IMR-90 (cell line): Measurements from ENCODE around the gene MGAT4A. TPM values are rescaled to one million over a fixed set of nuclear protein-coding genes. Genes with fewer than 3 reads are reported as not detected.

ENCODE experiments used
- ATAC-seq: fragments of 200-7000 bp; cut with Tn5 transposase; 2 replicates; pipeline ENCODE4 v1.9.1; 2020; ENCODE audit warnings: low read depth, mild to moderate bottlenecking, moderate library complexity
- BruUV-seq: library from RNA; stranded (reverse); fragments of 400-500 nt; replicated peaks from 2 replicates; lab custom pipeline; 2021; lab: Mats Ljungman, UMichigan
- CTCF ChIA-PET: fragments of 300-600 bp; formaldehyde crosslinking; extraction: SDS; loops from one replicate; lab custom pipeline; 2021; ENCODE audit warnings: antibody characterized with exemption; lab: Yijun Ruan, JAX
- POLR2A ChIA-PET: fragments of 300-600 bp; sonication (Branson Sonifier 250); formaldehyde crosslinking; loops from one replicate; lab custom pipeline; 2022; ENCODE audit warnings: antibody characterized with exemption; ENCODE audit not compliant: unreplicated experiment; lab: Charles Lee
- DNase-seq: peaks from one replicate; pipeline ENCODE4 v3.0.0; 2013
- H2AFZ ChIP-seq: replicated peaks from 2 replicates; pipeline ENCODE3; 2013; ENCODE audit warnings: low read length, mild to moderate bottlenecking; ENCODE audit not compliant: poor library complexity
- H2AK5ac ChIP-seq: 2 replicates; pipeline ENCODE4 v1.6.1; 2013; ENCODE audit warnings: low read depth, low read length, inconsistent platforms
- H2AK9ac ChIP-seq: replicated peaks from 2 replicates; pipeline ENCODE3; 2013; ENCODE audit warnings: mild to moderate bottlenecking, low read depth, low read length, moderate library complexity; ENCODE audit not compliant: poor library complexity
- H2BK120ac ChIP-seq: 2 replicates; pipeline ENCODE4 v1.6.1; 2013; ENCODE audit warnings: low read depth, low read length, inconsistent platforms
- H2BK15ac ChIP-seq: 3 replicates; pipeline ENCODE4 v1.6.1; 2013; ENCODE audit warnings: low read depth, low read length, inconsistent platforms
- H2BK20ac ChIP-seq: 2 replicates; pipeline ENCODE4 v1.6.1; 2013; ENCODE audit warnings: low read depth, mild to moderate bottlenecking, inconsistent platforms, low read length, moderate library complexity
- H2BK5ac ChIP-seq: 2 replicates; pipeline ENCODE4 v1.6.1; 2013; ENCODE audit warnings: mild to moderate bottlenecking, low read depth, low read length, inconsistent platforms; ENCODE audit not compliant: poor library complexity, severe bottlenecking
- H3K14ac ChIP-seq: replicated peaks from 2 replicates; pipeline ENCODE4 v1.6.1; 2013; ENCODE audit warnings: low read depth, low read length, inconsistent platforms
- H3K18ac ChIP-seq: 2 replicates; pipeline ENCODE4 v1.6.1; 2013; ENCODE audit warnings: low read depth, low read length, control low read depth
- H3K23ac ChIP-seq: 2 replicates; pipeline ENCODE4 v1.6.1; 2013; ENCODE audit warnings: low read depth, low read length, inconsistent platforms
- H3K27ac ChIP-seq: 2 replicates; pipeline ENCODE4 v1.5.1; 2013; ENCODE audit warnings: mild to moderate bottlenecking, control low read depth, low read length; ENCODE audit not compliant: insufficient read depth
- H3K27me3 ChIP-seq: 2 replicates; pipeline ENCODE4 v1.6.1; 2013; ENCODE audit warnings: low read length; ENCODE audit not compliant: control insufficient read depth, insufficient read depth
- H3K36me3 ChIP-seq: 2 replicates; pipeline ENCODE4 v1.6.1; 2013; ENCODE audit warnings: low read length, mixed read lengths; ENCODE audit not compliant: control insufficient read depth, insufficient read depth
- H3K4ac ChIP-seq: 2 replicates; pipeline ENCODE4 v1.6.1; 2013; ENCODE audit warnings: low read depth, low read length, inconsistent platforms
- H3K4me1 ChIP-seq: 2 replicates; pipeline ENCODE4 v1.6.1; 2013; ENCODE audit warnings: low read length, mixed read lengths; ENCODE audit not compliant: control insufficient read depth, insufficient read depth
- H3K4me2 ChIP-seq: 2 replicates; pipeline ENCODE4 v1.6.1; 2013; ENCODE audit warnings: low read depth, mild to moderate bottlenecking, control low read depth, low read length, moderate library complexity
- H3K4me3 ChIP-seq: 2 replicates; pipeline ENCODE4 v1.5.1; 2013; ENCODE audit warnings: low read depth, mild to moderate bottlenecking, control low read depth, low read length, moderate library complexity; ENCODE audit not compliant: insufficient read depth
- H3K56ac ChIP-seq: 2 replicates; pipeline ENCODE4 v1.6.1; 2013; ENCODE audit warnings: low read length, inconsistent platforms; ENCODE audit not compliant: insufficient read depth; ENCODE audit errors: extremely low read depth
- H3K79me1 ChIP-seq, 2 experiments: 2 replicates each; pipeline ENCODE4 v1.6.1; 2013; ENCODE audit warnings: low read length in 2 of 2, inconsistent platforms in 1 of 2, low read depth in 1 of 2
- H3K9ac ChIP-seq: 2 replicates; pipeline ENCODE4 v1.6.1; 2013; ENCODE audit warnings: low read depth, low read length, control low read depth
- H3K9me1 ChIP-seq: 2 replicates; pipeline ENCODE4 v1.6.1; 2013; ENCODE audit warnings: low read length, inconsistent platforms; ENCODE audit not compliant: insufficient read depth
- H3K9me3 ChIP-seq: 2 replicates; pipeline ENCODE4 v1.6.1; 2013; ENCODE audit warnings: low read length; ENCODE audit not compliant: control insufficient read depth, insufficient read depth
- H4K20me1 ChIP-seq: 2 replicates; pipeline ENCODE4 v1.6.1; 2013; ENCODE audit warnings: low read length, inconsistent platforms; ENCODE audit not compliant: insufficient read depth
- H4K5ac ChIP-seq: 2 replicates; pipeline ENCODE4 v1.6.1; 2013; ENCODE audit warnings: mild to moderate bottlenecking, low read depth, low read length, control low read depth
- H4K8ac ChIP-seq, 2 experiments: 2 replicates each; pipeline ENCODE4 v1.6.1; 2013; ENCODE audit warnings: low read depth in 2 of 2, low read length in 2 of 2, control low read depth in 1 of 2, inconsistent platforms in 1 of 2
- H4K91ac ChIP-seq: 2 replicates; pipeline ENCODE4 v1.6.1; 2013; ENCODE audit warnings: low read depth, low read length, inconsistent platforms; ENCODE audit not compliant: insufficient read depth
- CEBPB ChIP-seq: IDR thresholded peaks from 2 replicates; pipeline ENCODE4 v1.6.1; 2012; ENCODE audit warnings: low read depth, low read length, improper control_type of control experiment
- POLR2A ChIP-seq: IDR thresholded peaks from 2 replicates; pipeline ENCODE4 v1.6.1; 2012; ENCODE audit warnings: mild to moderate bottlenecking, low read depth, low read length
- RCOR1 ChIP-seq: IDR thresholded peaks from 2 replicates; pipeline ENCODE4 v1.6.1; 2012; ENCODE audit warnings: mild to moderate bottlenecking, low read length, improper control_type of control experiment; ENCODE audit not compliant: insufficient replicate concordance
- WGBS, 2 experiments: methylation state at CpG; one replicate each; pipeline versions ENCODE4 v1.1.5 to v1.1.7; 2013; ENCODE audit warnings: missing lambda C conversion rate in 2 of 2; ENCODE audit not compliant: insufficient read length in 1 of 2; ENCODE audit errors: extremely low coverage in 2 of 2; 5-methylcytosine and 5-hydroxymethylcytosine counted together
- dilution Hi-C: fragments of 300-500 bp; cut with HindIII; formaldehyde crosslinking; loops from one replicate; pipeline ENCODE4 v1.14.3; 2018; ENCODE audit warnings: low sequenced_read_pairs; ENCODE audit not compliant: unreplicated experiment
- in situ Hi-C: fragments of 300-500 bp; cut with MboI; formaldehyde crosslinking; loops from 3 replicates; pipeline ENCODE4 v1.14.3; 2019; ENCODE audit warnings: low sequenced_read_pairs, inconsistent platforms, mixed read lengths
- intact Hi-C: fragments of 100-400 bp; cut with micrococcal nuclease; formaldehyde crosslinking; loops from 2 replicates; pipeline ENCODE4 v1.10.0; 2022
- polyA plus RNA-seq, 3 experiments: library from polyadenylated mRNA; depleted of rRNA; stranded (reverse); fragments of >200 nt; gene quantifications; 2 replicates each; pipeline ENCODE4 v1.2.3, GENCODE V29; 2012; ENCODE audit warnings: low replicate concordance in 1 of 3
- total RNA-seq: library from RNA; depleted of rRNA; stranded (reverse); fragments of >200 nt; gene quantifications from 2 replicates; pipeline ENCODE4 v1.2.3, GENCODE V29; 2012
- TF ChIP-seq, protein P1 (sequence below): fragments of 150-350 bp; IDR thresholded peaks from 2 replicates; pipeline ENCODE4 v1.6.1; 2017; ENCODE audit warnings: mild to moderate bottlenecking, antibody characterized with exemption, low read length, low read depth
- TF ChIP-seq, protein P2 (sequence below): fragments of 150-350 bp; IDR thresholded peaks from 2 replicates; pipeline ENCODE4 v1.6.1; 2016; ENCODE audit warnings: low read depth, mild to moderate bottlenecking, low read length, moderate library complexity, borderline replicate concordance

Gene MGAT4A
- total and polyA plus RNA-seq, 2 of the 4 experiments (the other 2 are of a cell fraction): under 0.01 TPM; not detected in 1

DNA sequence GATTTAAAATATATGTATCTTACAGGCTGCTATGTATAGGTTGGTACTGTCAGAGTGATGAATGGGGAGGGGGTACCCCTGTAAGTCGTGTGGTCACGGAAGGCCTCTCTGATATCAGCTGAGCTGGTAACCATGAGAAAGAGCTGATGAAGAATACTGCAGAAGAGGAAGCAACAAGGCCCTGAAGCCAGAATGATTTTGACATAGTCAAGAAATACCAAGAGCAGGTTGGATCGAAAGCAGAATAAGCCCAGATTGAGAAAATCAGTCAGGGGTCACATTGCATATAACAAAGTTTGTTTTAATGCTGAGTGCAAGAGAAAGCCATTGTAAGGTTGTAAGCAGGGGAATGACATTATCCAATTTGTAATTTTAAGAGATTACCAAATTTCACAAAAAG, 65.3 kb downstream of the MGAT4A start:
- no peak overlapping the region for H3K9ac ChIP-seq
- H3K79me1 ChIP-seq: no peaks in the 10 kb centered on the region
- H4K91ac ChIP-seq: no peak overlapping the region
- H2BK15ac ChIP-seq: no peak overlapping the region
- no peak overlapping the region for H2BK20ac ChIP-seq
- intact Hi-C loops (no loop called here), dilution Hi-C loops (no loop called here), in situ Hi-C loops (no loop called here)
- no peak overlapping the region for H3K4me3 ChIP-seq
- no peak overlapping the region for H2BK120ac ChIP-seq
- peaks cover 2% of the 10 kb centered on the region; the same call in 1 of the 2 replicates for H3K27me3 ChIP-seq
- H3K4me1 ChIP-seq: no peaks in the 10 kb centered on the region
- no peak overlapping the region for H3K56ac ChIP-seq
- H2BK5ac ChIP-seq: no peak overlapping the region
- no peaks in the 10 kb centered on the region for H3K9me3 ChIP-seq
- WGBS, 2 experiments: 47% methylated on average over 2 of the region's 3 CpGs; no CpG with 5 or more reads in 1 of the 2 experiments
- H3K27ac ChIP-seq: no peak overlapping the region
- H3K36me3 ChIP-seq: no peaks in the 10 kb centered on the region
- ChIA-PET POLR2A (no interaction called here), CTCF (no interaction called here)
- H3K4me2 ChIP-seq: no peak overlapping the region
- no peak overlapping the region for H4K8ac ChIP-seq
- no peak overlapping the region for H3K4ac ChIP-seq
- BruUV-seq: no TSS peak
- H2AK9ac ChIP-seq: no peak overlapping the region
- no peak overlapping the region for H3K18ac ChIP-seq
- no peaks in the 10 kb centered on the region for H4K20me1 ChIP-seq
- H2AK5ac ChIP-seq: no peak overlapping the region
- H3K14ac ChIP-seq: no peak overlapping the region
- DNase-seq (no peak), ATAC-seq (no peak)
- TF ChIP-seq, protein P1, sequence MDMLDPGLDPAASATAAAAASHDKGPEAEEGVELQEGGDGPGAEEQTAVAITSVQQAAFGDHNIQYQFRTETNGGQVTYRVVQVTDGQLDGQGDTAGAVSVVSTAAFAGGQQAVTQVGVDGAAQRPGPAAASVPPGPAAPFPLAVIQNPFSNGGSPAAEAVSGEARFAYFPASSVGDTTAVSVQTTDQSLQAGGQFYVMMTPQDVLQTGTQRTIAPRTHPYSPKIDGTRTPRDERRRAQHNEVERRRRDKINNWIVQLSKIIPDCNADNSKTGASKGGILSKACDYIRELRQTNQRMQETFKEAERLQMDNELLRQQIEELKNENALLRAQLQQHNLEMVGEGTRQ: no peak
- TF ChIP-seq, protein P2, sequence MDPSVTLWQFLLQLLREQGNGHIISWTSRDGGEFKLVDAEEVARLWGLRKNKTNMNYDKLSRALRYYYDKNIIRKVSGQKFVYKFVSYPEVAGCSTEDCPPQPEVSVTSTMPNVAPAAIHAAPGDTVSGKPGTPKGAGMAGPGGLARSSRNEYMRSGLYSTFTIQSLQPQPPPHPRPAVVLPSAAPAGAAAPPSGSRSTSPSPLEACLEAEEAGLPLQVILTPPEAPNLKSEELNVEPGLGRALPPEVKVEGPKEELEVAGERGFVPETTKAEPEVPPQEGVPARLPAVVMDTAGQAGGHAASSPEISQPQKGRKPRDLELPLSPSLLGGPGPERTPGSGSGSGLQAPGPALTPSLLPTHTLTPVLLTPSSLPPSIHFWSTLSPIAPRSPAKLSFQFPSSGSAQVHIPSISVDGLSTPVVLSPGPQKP: no peak
- no peak for TF ChIP-seq POLR2A
- no peak for TF ChIP-seq CEBPB
- TF ChIP-seq RCOR1: no peak
- H3K9me1 ChIP-seq: no peaks in the 10 kb centered on the region
- H4K5ac ChIP-seq: no peak overlapping the region
- no peak overlapping the region for H3K23ac ChIP-seq
- H2AFZ ChIP-seq: no peak overlapping the region
